ENCODE results near the gene PTPRG. TPM values are rescaled to one million over a fixed set of nuclear protein-coding genes. Genes with fewer than 3 reads are reported as not detected.

Gene PTPRG
- polyA plus RNA-seq, 1 donor (not counting 4 experiments of a cell fraction or from before 2014, with no cell fraction given): 12.1 TPM

- TF ChIP-seq EZH2 (IDR thresholded peaks at IDR 0.05; ENCODE audit: low read length) (no peak), CTCF (optimal IDR thresholded peaks at IDR 0.05 in 1 of 3, IDR thresholded peaks at IDR 0.05 in 1 of 3, conservative IDR thresholded peaks at IDR 0.05 in 1 of 3; ENCODE audit: extremely low read depth in 1 of 3, insufficient read depth in 2 of 3, low read length in 3 of 3) (no peak)
- no peaks in the 10 kb centered on the region for H3K4me1 ChIP-seq (ENCODE audit: control insufficient read depth, extremely low read depth, insufficient read depth, low read length)
- FAIRE-seq: no peak
- no peak for DNase-seq (ENCODE audit: low read depth, low spot score)
- H3K4me3 ChIP-seq (ENCODE audit: control insufficient read depth in 2 of 3, extremely low read depth in 1 of 3, insufficient read depth in 2 of 3, low read depth in 1 of 3, low read length in 3 of 3): no peak overlapping the region
- no peak overlapping the region for H3K4me2 ChIP-seq (ENCODE audit: control insufficient read depth, extremely low read depth, insufficient read depth, low read depth, low read length)
- H3K36me3 ChIP-seq (ENCODE audit: control insufficient read depth in 2 of 2, extremely low read depth in 1 of 2, insufficient read depth in 2 of 2, low read length in 2 of 2): no peaks in the 10 kb centered on the region
- dilution Hi-C loops (cut with MboI; ENCODE audit: extremely low pct_ligation_motif_present, low sequenced_read_pairs): no loop called here
- H3K9ac ChIP-seq (ENCODE audit: control insufficient read depth, extremely low read depth, insufficient read depth, low read length): no peak overlapping the region
- no peaks in the 10 kb centered on the region for H3K27me3 ChIP-seq (ENCODE audit: control insufficient read depth, extremely low read depth, insufficient read depth, low read length)
- no peak overlapping the region for H3K27ac ChIP-seq (ENCODE audit: control insufficient read depth, insufficient read depth, low read length)
- H4K20me1 ChIP-seq (ENCODE audit: control insufficient read depth, extremely low read depth, insufficient read depth, low read length): no peaks in the 10 kb centered on the region
- no peak overlapping the region for H2AFZ ChIP-seq (ENCODE audit: control insufficient read depth, low read length)
- no peaks in the 10 kb centered on the region for H3K9me1 ChIP-seq (ENCODE audit: control insufficient read depth, extremely low read depth, insufficient read depth, low read length)
- H3K79me2 ChIP-seq (ENCODE audit: control insufficient read depth, insufficient read depth, low read length): no peaks in the 10 kb centered on the region
- no peaks in the 10 kb centered on the region for H3K9me3 ChIP-seq (ENCODE audit: control insufficient read depth, low read depth, low read length)
These were observed 692.6 kb downstream of the PTPRG start for GRCh38 chr3:62253971-62254370.

- H3K4me1 ChIP-seq (ENCODE audit: control insufficient read depth, extremely low read depth, insufficient read depth, low read length): peaks cover 5% of the 10 kb centered on the region
- H3K9me1 ChIP-seq (ENCODE audit: control insufficient read depth, extremely low read depth, insufficient read depth, low read length): no peaks in the 10 kb centered on the region
- dilution Hi-C loops (cut with MboI; ENCODE audit: extremely low pct_ligation_motif_present, low sequenced_read_pairs): no loop called here
- H3K79me2 ChIP-seq (ENCODE audit: control insufficient read depth, insufficient read depth, low read length): no peaks in the 10 kb centered on the region
- no peak overlapping the region for H3K4me3 ChIP-seq (ENCODE audit: control insufficient read depth in 2 of 3, extremely low read depth in 1 of 3, insufficient read depth in 2 of 3, low read depth in 1 of 3, low read length in 3 of 3)
- no peaks in the 10 kb centered on the region for H3K27me3 ChIP-seq (ENCODE audit: control insufficient read depth, extremely low read depth, insufficient read depth, low read length)
- FAIRE-seq: no peak
- H3K9ac ChIP-seq (ENCODE audit: control insufficient read depth, extremely low read depth, insufficient read depth, low read length): no peak overlapping the region
- DNase-seq (ENCODE audit: low read depth, low spot score): no peak
- H3K9me3 ChIP-seq (ENCODE audit: control insufficient read depth, low read depth, low read length): no peaks in the 10 kb centered on the region
- H3K27ac ChIP-seq (ENCODE audit: control insufficient read depth, insufficient read depth, low read length): no peak overlapping the region
- H4K20me1 ChIP-seq (ENCODE audit: control insufficient read depth, extremely low read depth, insufficient read depth, low read length): no peaks in the 10 kb centered on the region
- TF ChIP-seq CTCF (optimal IDR thresholded peaks at IDR 0.05 in 1 of 3, IDR thresholded peaks at IDR 0.05 in 1 of 3, conservative IDR thresholded peaks at IDR 0.05 in 1 of 3; ENCODE audit: extremely low read depth in 1 of 3, insufficient read depth in 2 of 3, low read length in 3 of 3) (no peak), EZH2 (IDR thresholded peaks at IDR 0.05; ENCODE audit: low read length) (no peak)
- H2AFZ ChIP-seq (ENCODE audit: control insufficient read depth, low read length): no peak overlapping the region
- H3K36me3 ChIP-seq (ENCODE audit: control insufficient read depth in 2 of 2, extremely low read depth in 1 of 2, insufficient read depth in 2 of 2, low read length in 2 of 2): no peaks in the 10 kb centered on the region
- H3K4me2 ChIP-seq (ENCODE audit: control insufficient read depth, extremely low read depth, insufficient read depth, low read depth, low read length): no peak overlapping the region
These were observed 694.4 kb downstream of the PTPRG start for GRCh38 chr3:62255758-62256157.

All from keratinocyte (primary cell).